ENCODE measurements around the gene CAMSAP1. TPM values are rescaled to one million over a fixed set of nuclear protein-coding genes. Genes with fewer than 3 reads are reported as not detected.

CAMSAP1 gene
- total and polyA plus RNA-seq, 2 of the 4 experiments (the other 2 are of a cell fraction) = 8.2 to 19.5 TPM

DNA sequence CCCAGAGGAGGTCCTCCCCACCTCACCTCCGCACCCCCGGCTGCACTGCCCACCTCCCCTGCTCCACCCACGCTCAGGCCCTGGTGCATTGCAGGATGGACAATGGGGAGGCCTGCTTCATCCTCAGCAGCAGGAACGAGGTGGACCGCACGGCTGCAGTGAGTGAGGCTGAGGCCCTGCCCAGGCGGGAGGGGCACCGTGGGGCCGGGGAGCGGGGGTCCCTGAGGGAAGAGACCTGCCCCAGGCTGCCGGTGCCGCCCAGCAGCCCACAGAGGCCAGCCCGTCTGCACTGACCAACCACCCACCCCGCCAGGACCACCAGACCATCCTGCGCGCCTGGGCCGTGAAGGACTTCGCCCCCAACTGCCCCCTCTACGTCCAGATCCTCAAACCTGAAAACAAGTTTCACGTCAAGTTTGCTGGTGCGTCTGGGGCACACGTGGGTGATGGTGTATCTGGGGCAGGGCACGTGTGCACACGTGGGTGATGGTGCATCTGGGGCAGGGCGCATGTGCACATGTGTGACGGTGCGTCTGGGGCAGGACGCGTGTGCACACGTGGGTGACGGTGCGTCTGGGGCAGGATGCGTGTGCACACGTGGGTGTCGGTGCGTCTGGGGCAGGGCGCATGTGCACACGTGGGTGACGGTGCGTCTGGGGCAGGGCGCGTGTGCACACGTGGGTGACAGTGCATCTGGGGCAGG, 138.7 kb downstream of the CAMSAP1 start:
- Histone ChIP-seq H4K8ac (ENCODE audit: low read depth in 2 of 2, low read length in 2 of 2) (no peak overlapping the region), H3K4me3 (ENCODE audit: insufficient read depth, low read depth, low read length) (no peak overlapping the region), H3K9me3 (ENCODE audit: control insufficient read depth, insufficient read depth, low read length) (peaks cover 19% of the 10 kb centered on the region), H3K4me1 (ENCODE audit: control insufficient read depth, insufficient read depth, low read length) (no peaks in the 10 kb centered on the region), H4K91ac (ENCODE audit: insufficient read depth, low read depth, low read length) (no peak overlapping the region), H2AK5ac (ENCODE audit: low read depth, low read length) (no peak overlapping the region), H2AK9ac (replicated peaks; ENCODE audit: low read depth, low read length, poor library complexity) (no peak overlapping the region), H4K20me1 (ENCODE audit: insufficient read depth, low read length) (no peaks in the 10 kb centered on the region), H3K79me1 (ENCODE audit: low read depth in 1 of 2, low read length in 2 of 2) (no peaks in the 10 kb centered on the region), H3K56ac (ENCODE audit: extremely low read depth, insufficient read depth, low read length) (no peak overlapping the region), H2BK15ac (ENCODE audit: low read depth, low read length) (no peak overlapping the region), H2BK5ac (ENCODE audit: low read depth, low read length, poor library complexity, severe bottlenecking) (no peak overlapping the region), H3K23ac (ENCODE audit: low read depth, low read length) (no peak overlapping the region), H3K9ac (ENCODE audit: low read depth, low read length) (no peak overlapping the region), H2BK120ac (ENCODE audit: low read depth, low read length) (no peak overlapping the region), H3K9me1 (ENCODE audit: insufficient read depth, low read length) (no peaks in the 10 kb centered on the region), H3K27me3 (ENCODE audit: control insufficient read depth, insufficient read depth, low read length) (peaks cover 2% of the 10 kb centered on the region; the same call in 1 of the 2 replicates), H3K36me3 (ENCODE audit: control insufficient read depth, insufficient read depth, low read length) (no peaks in the 10 kb centered on the region), H3K4ac (ENCODE audit: low read depth, low read length) (no peak overlapping the region), H3K4me2 (ENCODE audit: low read depth, low read length) (no peak overlapping the region), H3K14ac (replicated peaks; ENCODE audit: low read depth, low read length) (no peak overlapping the region), H2AFZ (replicated peaks; ENCODE audit: low read length, poor library complexity) (no peak overlapping the region), H3K18ac (ENCODE audit: low read depth, low read length) (no peak overlapping the region), H2BK20ac (ENCODE audit: low read depth, low read length) (no peak overlapping the region), H4K5ac (ENCODE audit: low read depth, low read length) (no peak overlapping the region), H3K27ac (ENCODE audit: insufficient read depth, low read length) (no peak overlapping the region)
- in situ Hi-C loops (cut with MboI; ENCODE audit: low sequenced_read_pairs) (no loop called here), dilution Hi-C loops (cut with HindIII; ENCODE audit: low sequenced_read_pairs, unreplicated experiment) (no loop called here), intact Hi-C loops (cut with micrococcal nuclease) (no loop called here)
- POLR2A ChIA-PET (ENCODE audit: unreplicated experiment) = no interaction called here
- ATAC-seq (ENCODE audit: low read depth) = no peak
- TF ChIP-seq SMC3 (IDR thresholded peaks at IDR 0.05; ENCODE audit: low read depth, low read length) (no peak), CHD1 (IDR thresholded peaks at IDR 0.05; ENCODE audit: low read depth, low read length) (no peak)
- 87% methylated on average over 34 of the region's 43 CpGs; no CpG with 5 or more reads in 1 of the 2 experiments for WGBS, 2 experiments (ENCODE audit: extremely low coverage in 2 of 2, insufficient read length in 1 of 2)
- CTCF ChIA-PET = no interaction called here
- no TSS peak for BruUV-seq (replicated peaks)
- DNase-seq = no peak

Data from IMR-90 (cell line).